WTC11 (cell line): ENCODE data around the gene WDR45.

ENCODE experiments used
- CTCF ChIP-seq: fragments of 200-600 bp; IDR thresholded peaks from 2 replicates; pipeline ENCODE4 v1.8.0; 2022; ENCODE audit warnings: antibody characterized with exemption
- ETV6 ChIP-seq: sonication (generic); formaldehyde crosslinking; IDR thresholded peaks from 2 replicates; pipeline ENCODE4 v1.8.1; 2022; ENCODE audit warnings: mild to moderate bottlenecking, missing genetic modification reagents
- FOXJ3 ChIP-seq: sonication (generic); formaldehyde crosslinking; IDR thresholded peaks from 2 replicates; pipeline ENCODE4 v1.9.0; 2021; ENCODE audit warnings: missing genetic modification reagents, mild to moderate bottlenecking, borderline replicate concordance
- JUN ChIP-seq: sonication (generic); formaldehyde crosslinking; IDR thresholded peaks from 2 replicates; pipeline ENCODE4 v1.8.0; 2023; ENCODE audit warnings: mild to moderate bottlenecking, missing genetic modification reagents
- KAT7 ChIP-seq: sonication (generic); formaldehyde crosslinking; IDR thresholded peaks from 2 replicates; pipeline ENCODE4 v1.8.1; 2023; ENCODE audit warnings: missing genetic modification reagents, mild to moderate bottlenecking, borderline replicate concordance
- NFYB ChIP-seq: sonication (generic); formaldehyde crosslinking; conservative IDR thresholded peaks from 2 replicates; pipeline ENCODE4 v1.8.0; 2022; ENCODE audit warnings: low read depth, missing genetic modification reagents
- NR2C2 ChIP-seq: sonication (generic); formaldehyde crosslinking; IDR thresholded peaks from 2 replicates; pipeline ENCODE4 v1.8.0; 2022; ENCODE audit warnings: mild to moderate bottlenecking, missing genetic modification reagents
- SP1 ChIP-seq: sonication (generic); formaldehyde crosslinking; conservative IDR thresholded peaks from 2 replicates; pipeline ENCODE4 v1.8.1; 2022; ENCODE audit warnings: missing genetic modification reagents
- TCF7 ChIP-seq: sonication (generic); formaldehyde crosslinking; IDR thresholded peaks from 2 replicates; pipeline ENCODE4 v1.8.0; 2022; ENCODE audit warnings: mild to moderate bottlenecking, low read depth, missing genetic modification reagents, moderate library complexity
- ZNF671 ChIP-seq: fragments of 250-450 bp; sonication (Bioruptor Pico); IDR thresholded peaks from 2 replicates; pipeline ENCODE4 v1.8.0; 2021; ENCODE audit warnings: mild to moderate bottlenecking
- TF ChIP-seq, protein P1 (sequence below): sonication (generic); formaldehyde crosslinking; IDR thresholded peaks from 2 replicates; pipeline ENCODE4 v1.8.0; 2023; ENCODE audit warnings: missing genetic modification reagents, mild to moderate bottlenecking, borderline replicate concordance
- TF ChIP-seq, protein P2 (sequence below): sonication (generic); formaldehyde crosslinking; IDR thresholded peaks from 2 replicates; pipeline ENCODE4 v1.8.1; 2023; ENCODE audit warnings: mild to moderate bottlenecking, missing genetic modification reagents, moderate library complexity

GRCh38 chrX:49030283-49030682, 49.4 kb downstream of the WDR45 start:
- TF ChIP-seq FOXJ3 (CRISPR knock-in tag) (no peak), CTCF (no peak), ZNF671 (CRISPR knock-in tag) (no peak), NFYB (CRISPR knock-in tag) (no peak), TCF7 (no peak), JUN (CRISPR knock-in tag) (no peak), KAT7 (CRISPR knock-in tag) (no peak), NR2C2 (no peak), ETV6 (no peak), SP1 (CRISPR knock-in tag) (no peak)
- TF ChIP-seq, protein P1, sequence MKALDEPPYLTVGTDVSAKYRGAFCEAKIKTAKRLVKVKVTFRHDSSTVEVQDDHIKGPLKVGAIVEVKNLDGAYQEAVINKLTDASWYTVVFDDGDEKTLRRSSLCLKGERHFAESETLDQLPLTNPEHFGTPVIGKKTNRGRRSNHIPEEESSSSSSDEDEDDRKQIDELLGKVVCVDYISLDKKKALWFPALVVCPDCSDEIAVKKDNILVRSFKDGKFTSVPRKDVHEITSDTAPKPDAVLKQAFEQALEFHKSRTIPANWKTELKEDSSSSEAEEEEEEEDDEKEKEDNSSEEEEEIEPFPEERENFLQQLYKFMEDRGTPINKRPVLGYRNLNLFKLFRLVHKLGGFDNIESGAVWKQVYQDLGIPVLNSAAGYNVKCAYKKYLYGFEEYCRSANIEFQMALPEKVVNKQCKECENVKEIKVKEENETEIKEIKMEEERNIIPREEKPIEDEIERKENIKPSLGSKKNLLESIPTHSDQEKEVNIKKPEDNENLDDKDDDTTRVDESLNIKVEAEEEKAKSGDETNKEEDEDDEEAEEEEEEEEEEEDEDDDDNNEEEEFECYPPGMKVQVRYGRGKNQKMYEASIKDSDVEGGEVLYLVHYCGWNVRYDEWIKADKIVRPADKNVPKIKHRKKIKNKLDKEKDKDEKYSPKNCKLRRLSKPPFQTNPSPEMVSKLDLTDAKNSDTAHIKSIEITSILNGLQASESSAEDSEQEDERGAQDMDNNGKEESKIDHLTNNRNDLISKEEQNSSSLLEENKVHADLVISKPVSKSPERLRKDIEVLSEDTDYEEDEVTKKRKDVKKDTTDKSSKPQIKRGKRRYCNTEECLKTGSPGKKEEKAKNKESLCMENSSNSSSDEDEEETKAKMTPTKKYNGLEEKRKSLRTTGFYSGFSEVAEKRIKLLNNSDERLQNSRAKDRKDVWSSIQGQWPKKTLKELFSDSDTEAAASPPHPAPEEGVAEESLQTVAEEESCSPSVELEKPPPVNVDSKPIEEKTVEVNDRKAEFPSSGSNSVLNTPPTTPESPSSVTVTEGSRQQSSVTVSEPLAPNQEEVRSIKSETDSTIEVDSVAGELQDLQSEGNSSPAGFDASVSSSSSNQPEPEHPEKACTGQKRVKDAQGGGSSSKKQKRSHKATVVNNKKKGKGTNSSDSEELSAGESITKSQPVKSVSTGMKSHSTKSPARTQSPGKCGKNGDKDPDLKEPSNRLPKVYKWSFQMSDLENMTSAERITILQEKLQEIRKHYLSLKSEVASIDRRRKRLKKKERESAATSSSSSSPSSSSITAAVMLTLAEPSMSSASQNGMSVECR (CRISPR knock-in tag), result no peak
- TF ChIP-seq, protein P2, sequence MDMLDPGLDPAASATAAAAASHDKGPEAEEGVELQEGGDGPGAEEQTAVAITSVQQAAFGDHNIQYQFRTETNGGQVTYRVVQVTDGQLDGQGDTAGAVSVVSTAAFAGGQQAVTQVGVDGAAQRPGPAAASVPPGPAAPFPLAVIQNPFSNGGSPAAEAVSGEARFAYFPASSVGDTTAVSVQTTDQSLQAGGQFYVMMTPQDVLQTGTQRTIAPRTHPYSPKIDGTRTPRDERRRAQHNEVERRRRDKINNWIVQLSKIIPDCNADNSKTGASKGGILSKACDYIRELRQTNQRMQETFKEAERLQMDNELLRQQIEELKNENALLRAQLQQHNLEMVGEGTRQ (CRISPR knock-in tag), result no peak
